C4-2B (cell line): Measurements from ENCODE around the gene KAT6B.

Experiments
- H3K27ac ChIP-seq: fragments of 450-650 bp; 2 replicates; pipeline ENCODE4 v1.5.1; 2017
- CTCF ChIP-seq: fragments of 450-650 bp; conservative IDR thresholded peaks from 2 replicates; pipeline ENCODE4 v1.5.1; 2017; ENCODE audit warnings: mild to moderate bottlenecking
- ZFX ChIP-seq: fragments of 450-650 bp; IDR thresholded peaks from 2 replicates; pipeline ENCODE4 v1.6.1; 2017

KAT6B gene

GRCh38 chr10:75028049-75028448 lies 201.6 kb downstream of the KAT6B start:
- no peak overlapping the region for H3K27ac ChIP-seq
- TF ChIP-seq CTCF (no peak), ZFX (no peak)

- TF ChIP-seq ZFX, result no peak
- TF ChIP-seq CTCF, result no peak
- H3K27ac ChIP-seq, result no peak overlapping the region
Measured at GRCh38 chr10:75028748-75029147, 202.3 kb downstream of the KAT6B start.

GRCh38 chr10:75029420-75029819 lies 203.0 kb downstream of the KAT6B start:
- TF ChIP-seq ZFX (no peak), CTCF (no peak)
- H3K27ac ChIP-seq, result no peak overlapping the region

GRCh38 chr10:75029857-75030256 lies 203.5 kb downstream of the KAT6B start:
- TF ChIP-seq CTCF (no peak), ZFX (no peak)
- H3K27ac ChIP-seq, result no peak overlapping the region

GRCh38 chr10:75030371-75030770 lies 204.0 kb downstream of the KAT6B start:
- no peak overlapping the region for H3K27ac ChIP-seq
- TF ChIP-seq ZFX, result no peak
- TF ChIP-seq CTCF, result no peak

GRCh38 chr10:75032119-75032518 lies 205.7 kb downstream of the KAT6B start:
- TF ChIP-seq ZFX (no peak), CTCF (no peak)
- no peak overlapping the region for H3K27ac ChIP-seq

- no peak for TF ChIP-seq CTCF
- TF ChIP-seq ZFX, result no peak
- no peak overlapping the region for H3K27ac ChIP-seq
Measured at GRCh38 chr10:75032813-75033212, 206.4 kb downstream of the KAT6B start.
